ENCODE data around the gene KMT2E.
"Not testable (repeated sequence)": the region's sequence is repeated elsewhere in the genome, so short reads cannot be mapped to it uniquely, and the experiment has no call there.

KMT2E gene

GRCh38 chr7:104983578-104984539 is 30.1 kb upstream of the KMT2E start:
- DNase-seq: peak; percentile 93

DNA sequence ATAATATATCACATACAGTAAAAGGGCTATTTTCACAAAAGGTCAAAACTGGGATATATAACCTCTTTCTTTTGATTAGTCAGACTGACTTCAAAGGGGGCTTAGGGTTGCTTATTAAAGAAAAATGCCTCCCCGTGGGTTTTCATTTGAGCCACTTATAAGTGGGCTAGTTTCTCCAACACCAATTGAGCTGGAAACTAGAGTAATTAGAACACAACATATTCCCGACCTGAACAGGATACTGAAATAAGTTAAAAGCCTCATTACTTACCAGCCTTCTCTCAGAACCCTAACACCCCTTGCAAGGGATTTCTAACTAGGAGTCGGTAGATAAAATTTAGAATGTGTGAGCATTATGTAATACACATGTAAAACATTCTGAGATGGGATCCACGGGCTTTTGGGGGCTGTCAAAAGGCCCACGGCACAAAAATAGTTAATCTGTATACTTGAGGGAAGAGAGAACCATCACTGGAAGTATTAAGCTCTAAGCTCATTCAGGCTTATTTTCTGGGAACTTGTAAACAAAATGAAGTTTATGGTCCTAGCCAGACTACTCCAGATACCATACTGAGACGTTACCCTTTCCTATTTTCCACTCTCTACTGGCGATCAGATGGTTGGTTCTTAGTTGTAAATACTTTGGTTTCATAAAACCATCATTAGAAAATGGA is 29.3 kb upstream of the KMT2E start:
- DNase-seq: no peak

- DNase-seq: no peak
Observed at GRCh38 chr7:104985259-104985617, 28.8 kb upstream of the KMT2E start.

DNA sequence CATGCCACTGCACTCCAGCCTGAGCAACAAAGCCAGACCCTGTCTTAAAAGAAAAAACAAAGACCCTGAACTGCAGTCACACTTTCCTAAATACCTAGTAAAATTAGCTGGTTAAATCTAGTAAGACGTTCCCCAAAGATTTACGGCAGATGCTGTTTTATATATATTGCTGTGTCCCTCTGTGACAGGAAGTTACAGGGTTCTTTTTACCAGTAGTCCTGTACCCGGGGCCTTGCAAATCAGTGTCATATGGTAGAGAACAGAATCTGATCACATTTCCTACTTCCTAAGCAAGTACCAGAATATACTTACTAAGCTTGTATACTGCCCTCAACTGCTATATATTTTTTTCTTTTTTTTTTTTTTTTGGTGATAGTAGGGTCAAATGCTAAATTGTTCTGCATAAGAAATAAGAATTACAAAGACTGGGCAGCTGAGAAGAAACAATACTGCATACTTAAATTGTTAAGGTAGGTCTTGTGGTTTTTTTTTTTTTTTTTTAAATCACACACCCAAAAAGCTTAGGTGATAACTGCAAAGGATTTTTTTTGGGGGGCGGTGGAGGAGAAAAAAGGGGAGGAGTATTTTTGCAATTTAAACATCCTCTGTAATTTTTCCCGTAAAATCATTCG is 27.3 kb upstream of the KMT2E start:
- DNase-seq: no peak

- DNase-seq: not testable (repeated sequence)
Observed at GRCh38 chr7:104987403-104987802, 26.6 kb upstream of the KMT2E start.

DNA sequence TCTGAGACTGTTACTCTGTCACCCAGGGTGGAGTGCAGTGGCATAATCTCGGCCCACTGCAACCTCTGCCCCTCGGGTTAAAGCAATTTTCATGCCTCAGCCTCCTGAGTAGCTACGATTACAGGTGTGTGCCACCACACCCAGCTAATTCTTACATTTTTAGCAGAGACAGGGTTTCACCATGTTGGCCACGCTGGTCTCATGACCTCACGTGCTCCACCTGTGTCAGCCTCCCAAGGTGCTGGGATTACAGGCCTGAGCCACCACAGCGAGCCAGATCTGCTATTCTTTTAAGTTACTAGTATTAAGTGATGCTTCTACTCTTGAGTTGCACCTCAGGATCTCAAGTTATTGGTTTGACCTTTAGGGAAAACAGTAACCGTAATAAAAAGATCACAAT is 23.0 kb upstream of the KMT2E start:
- DNase-seq: no peak

DNA sequence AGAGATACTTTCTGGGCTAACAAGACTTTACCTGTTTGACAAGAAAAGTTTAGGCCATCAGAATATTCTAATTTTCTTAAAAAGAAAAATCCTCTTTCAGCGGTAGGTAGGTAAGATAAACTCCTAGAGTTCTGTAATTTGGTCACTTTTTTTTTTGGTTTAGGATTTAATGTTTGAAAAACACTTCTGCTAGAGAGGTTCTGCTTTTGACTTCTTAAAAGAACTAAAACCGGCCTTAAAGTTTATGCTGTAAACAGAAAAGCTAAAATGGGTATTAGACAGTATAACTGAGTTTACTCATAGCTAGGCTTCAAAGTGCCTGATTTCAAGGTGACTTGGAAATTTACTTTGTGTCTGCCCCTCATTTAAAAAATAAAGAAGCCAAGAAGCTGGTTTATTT is 21.7 kb upstream of the KMT2E start:
- DNase-seq: no peak

DNA sequence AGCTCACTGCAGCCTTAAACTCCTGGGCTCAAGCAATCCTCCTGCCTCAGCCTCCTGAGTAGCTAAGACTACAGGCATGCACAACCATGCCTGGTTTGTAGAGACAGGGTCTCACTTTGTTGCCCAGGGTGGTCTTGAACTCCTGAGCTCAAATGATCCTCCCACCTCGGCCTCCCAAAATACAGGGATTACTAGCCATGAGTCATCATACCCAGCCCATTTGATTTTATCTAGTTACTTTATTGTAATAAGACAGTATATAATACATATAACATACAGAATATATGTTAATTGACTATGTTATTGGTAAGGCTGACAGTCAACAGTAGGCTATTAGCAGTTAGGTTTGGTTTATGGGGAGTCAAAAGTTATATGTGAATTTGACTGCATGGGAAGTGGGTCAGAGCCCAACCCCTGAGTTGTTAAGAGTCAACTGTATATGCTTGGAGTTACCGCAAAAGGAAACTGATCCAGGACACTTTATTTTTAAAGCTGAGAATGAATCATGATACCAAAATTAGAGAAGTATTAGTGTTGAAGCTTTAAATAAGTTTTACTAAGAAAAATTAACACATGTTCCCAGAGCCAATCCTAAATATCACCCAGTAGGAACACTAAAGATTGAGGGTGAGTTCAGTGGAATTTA is 20.7 kb upstream of the KMT2E start:
- no peak for DNase-seq

- DNase-seq: no peak
Observed at GRCh38 chr7:104998040-104998752, 15.8 kb upstream of the KMT2E start.

DNA sequence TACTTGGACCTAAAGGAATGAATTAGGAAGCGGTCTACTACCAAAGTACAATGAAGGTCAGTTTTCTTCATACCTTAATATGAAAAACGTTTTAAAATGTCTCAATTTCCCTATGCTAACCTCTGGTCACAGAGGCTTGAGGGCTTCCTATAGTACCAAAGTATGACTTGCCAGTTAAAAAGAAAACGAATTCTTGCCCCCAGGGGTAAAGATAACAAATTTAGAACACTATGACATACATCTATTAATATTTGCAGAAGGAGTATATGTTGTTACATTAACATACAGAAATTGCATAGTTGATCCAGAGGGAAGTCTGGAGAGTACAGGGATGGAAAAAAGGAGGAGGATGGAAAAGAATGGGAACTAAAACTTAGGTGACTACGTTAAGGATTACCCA is 13.8 kb upstream of the KMT2E start:
- no peak for DNase-seq

GRCh38 chr7:105000927-105001336 is 13.1 kb upstream of the KMT2E start:
- no peak for DNase-seq

- no peak for DNase-seq
Observed at GRCh38 chr7:105001652-105002184, 12.3 kb upstream of the KMT2E start.

- no peak for DNase-seq
Observed at GRCh38 chr7:105003275-105003674, 10.7 kb upstream of the KMT2E start.

DNA sequence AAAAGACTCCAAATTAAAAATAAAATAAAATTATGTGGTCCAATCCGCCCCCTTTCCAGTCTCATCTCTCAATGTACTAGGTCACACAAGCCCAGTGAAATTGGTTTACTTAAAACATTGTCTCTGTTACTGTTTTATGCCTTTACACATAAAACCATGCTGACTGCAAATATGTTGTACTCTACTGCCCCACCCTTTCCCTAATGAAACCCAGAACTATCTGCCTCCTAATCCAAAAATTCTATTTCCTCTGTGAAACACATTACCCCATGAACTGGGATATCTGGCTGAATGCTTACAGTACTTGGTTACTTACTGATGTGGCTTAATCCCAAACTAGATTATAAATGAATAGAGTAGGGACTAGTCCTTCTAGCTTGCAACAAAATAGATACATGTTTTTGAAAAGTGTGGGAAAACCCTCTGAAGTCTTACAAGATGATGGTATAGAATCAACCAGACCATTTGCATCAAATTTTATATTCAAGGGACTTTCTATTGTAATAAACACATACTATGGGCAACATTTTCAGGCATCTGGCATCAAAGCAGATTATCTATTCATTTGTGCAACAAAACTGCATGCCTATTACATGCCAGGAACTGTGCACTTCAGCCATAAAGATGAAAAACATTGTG is 10.0 kb upstream of the KMT2E start:
- no peak for DNase-seq

GRCh38 chr7:105005006-105005405 is 9.0 kb upstream of the KMT2E start:
- not testable (repeated sequence) for DNase-seq

GRCh38 chr7:105005486-105005885 is 8.5 kb upstream of the KMT2E start:
- not testable (repeated sequence) for DNase-seq

- DNase-seq: no peak
Observed at GRCh38 chr7:105006367-105007136, 7.5 kb upstream of the KMT2E start.

DNA sequence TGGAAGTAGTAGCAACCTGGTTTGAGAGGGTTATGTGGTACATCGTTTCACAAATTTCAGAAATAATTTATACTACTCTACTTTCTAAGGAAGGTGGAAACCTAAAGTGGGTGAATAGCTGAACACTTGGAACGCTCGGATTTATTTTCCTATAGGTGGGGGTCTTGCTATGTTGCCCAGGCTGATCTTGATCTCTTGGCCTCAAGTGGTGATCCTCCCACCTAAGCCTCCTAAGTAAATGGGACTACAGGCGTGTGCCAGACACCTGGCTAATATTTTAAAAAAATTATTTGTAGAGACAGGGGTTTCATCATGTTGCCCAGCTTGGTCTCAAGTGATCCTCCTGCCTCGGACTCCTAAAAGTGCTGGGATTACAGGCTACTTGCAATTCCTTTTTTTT is 6.7 kb upstream of the KMT2E start:
- no peak for DNase-seq

- no peak for DNase-seq
Observed at GRCh38 chr7:105009667-105010503, 4.1 kb upstream of the KMT2E start.

All from left hindlimb (tissue), 1 donor.